ENCODE results near the gene CRYBA2.

DNA sequence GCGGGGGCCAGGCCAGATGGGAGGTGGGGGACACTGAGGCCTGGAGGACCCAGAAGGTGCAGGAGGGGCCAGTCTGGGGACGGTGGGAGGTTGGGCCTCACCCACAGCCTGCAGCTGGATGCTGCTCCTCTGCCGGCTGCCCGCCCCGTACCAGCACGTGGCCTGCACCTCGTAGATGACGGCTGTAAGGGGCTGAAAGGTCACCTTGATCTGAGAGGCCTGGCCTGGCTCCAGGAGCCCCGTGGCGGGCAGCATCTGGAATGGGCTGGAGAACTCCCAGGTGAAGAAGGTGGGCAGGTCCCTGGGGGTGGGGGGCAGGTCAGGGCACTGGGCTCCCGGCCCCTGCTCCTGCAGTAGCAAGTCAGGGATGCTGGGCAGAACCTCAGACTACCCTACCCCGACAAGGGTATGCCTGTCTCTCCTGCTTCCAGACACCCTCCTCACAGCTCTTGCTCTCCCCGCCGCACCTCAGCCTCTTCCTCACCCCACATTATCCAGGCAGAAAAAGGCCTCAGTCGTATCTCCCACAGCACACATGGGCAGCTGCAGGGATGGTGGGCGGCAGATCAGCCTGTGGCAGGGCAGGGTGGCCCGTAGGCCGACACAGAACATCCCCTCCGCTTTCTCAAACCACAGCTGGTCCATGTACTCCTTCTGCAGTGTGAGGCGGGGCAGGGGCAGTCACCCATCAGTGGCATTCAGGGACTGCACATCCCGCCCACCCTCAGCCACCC lies 38.0 kb upstream of the CRYBA2 start:
- TF ChIP-seq, protein P1, sequence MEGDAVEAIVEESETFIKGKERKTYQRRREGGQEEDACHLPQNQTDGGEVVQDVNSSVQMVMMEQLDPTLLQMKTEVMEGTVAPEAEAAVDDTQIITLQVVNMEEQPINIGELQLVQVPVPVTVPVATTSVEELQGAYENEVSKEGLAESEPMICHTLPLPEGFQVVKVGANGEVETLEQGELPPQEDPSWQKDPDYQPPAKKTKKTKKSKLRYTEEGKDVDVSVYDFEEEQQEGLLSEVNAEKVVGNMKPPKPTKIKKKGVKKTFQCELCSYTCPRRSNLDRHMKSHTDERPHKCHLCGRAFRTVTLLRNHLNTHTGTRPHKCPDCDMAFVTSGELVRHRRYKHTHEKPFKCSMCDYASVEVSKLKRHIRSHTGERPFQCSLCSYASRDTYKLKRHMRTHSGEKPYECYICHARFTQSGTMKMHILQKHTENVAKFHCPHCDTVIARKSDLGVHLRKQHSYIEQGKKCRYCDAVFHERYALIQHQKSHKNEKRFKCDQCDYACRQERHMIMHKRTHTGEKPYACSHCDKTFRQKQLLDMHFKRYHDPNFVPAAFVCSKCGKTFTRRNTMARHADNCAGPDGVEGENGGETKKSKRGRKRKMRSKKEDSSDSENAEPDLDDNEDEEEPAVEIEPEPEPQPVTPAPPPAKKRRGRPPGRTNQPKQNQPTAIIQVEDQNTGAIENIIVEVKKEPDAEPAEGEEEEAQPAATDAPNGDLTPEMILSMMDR (IDR thresholded peaks at IDR 0.05) = no peak
- TF ChIP-seq POLR2AphosphoS5 (IDR thresholded peaks at IDR 0.05; ENCODE audit: low read depth, low read length) = no peak
- TF ChIP-seq SIN3A (IDR thresholded peaks at IDR 0.05; ENCODE audit: borderline replicate concordance, insufficient read depth, low read depth, low read length) = no peak
- no peak for TF ChIP-seq TCF7L2 (IDR thresholded peaks at IDR 0.05; ENCODE audit: low read depth, low read length)
- TF ChIP-seq, protein P2, sequence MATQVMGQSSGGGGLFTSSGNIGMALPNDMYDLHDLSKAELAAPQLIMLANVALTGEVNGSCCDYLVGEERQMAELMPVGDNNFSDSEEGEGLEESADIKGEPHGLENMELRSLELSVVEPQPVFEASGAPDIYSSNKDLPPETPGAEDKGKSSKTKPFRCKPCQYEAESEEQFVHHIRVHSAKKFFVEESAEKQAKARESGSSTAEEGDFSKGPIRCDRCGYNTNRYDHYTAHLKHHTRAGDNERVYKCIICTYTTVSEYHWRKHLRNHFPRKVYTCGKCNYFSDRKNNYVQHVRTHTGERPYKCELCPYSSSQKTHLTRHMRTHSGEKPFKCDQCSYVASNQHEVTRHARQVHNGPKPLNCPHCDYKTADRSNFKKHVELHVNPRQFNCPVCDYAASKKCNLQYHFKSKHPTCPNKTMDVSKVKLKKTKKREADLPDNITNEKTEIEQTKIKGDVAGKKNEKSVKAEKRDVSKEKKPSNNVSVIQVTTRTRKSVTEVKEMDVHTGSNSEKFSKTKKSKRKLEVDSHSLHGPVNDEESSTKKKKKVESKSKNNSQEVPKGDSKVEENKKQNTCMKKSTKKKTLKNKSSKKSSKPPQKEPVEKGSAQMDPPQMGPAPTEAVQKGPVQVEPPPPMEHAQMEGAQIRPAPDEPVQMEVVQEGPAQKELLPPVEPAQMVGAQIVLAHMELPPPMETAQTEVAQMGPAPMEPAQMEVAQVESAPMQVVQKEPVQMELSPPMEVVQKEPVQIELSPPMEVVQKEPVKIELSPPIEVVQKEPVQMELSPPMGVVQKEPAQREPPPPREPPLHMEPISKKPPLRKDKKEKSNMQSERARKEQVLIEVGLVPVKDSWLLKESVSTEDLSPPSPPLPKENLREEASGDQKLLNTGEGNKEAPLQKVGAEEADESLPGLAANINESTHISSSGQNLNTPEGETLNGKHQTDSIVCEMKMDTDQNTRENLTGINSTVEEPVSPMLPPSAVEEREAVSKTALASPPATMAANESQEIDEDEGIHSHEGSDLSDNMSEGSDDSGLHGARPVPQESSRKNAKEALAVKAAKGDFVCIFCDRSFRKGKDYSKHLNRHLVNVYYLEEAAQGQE (IDR thresholded peaks at IDR 0.05; ENCODE audit: insufficient read depth in 1 of 2, low read depth in 2 of 2, low read length in 1 of 2) = no peak
